Endothelial cell of umbilical vein (primary cell): Measurements from ENCODE around the gene CD74. TPM values are rescaled to one million over a fixed set of nuclear protein-coding genes. Genes with fewer than 3 reads are reported as not detected.

Experiments
- BruUV-seq: library from RNA; stranded (reverse); fragments of 400-500 nt; replicated peaks from 2 replicates; lab custom pipeline; 2021; lab: Mats Ljungman, UMichigan
- CTCF ChIA-PET: fragments of 300-600, 350-600 bp; sonication (Branson Sonifier 250); formaldehyde crosslinking; loops from one replicate; lab custom pipeline; 2021; ENCODE audit warnings: antibody characterized with exemption, inconsistent platforms; lab: Charles Lee
- POLR2A ChIA-PET: fragments of 300-600, 350-600 bp; sonication (Branson Sonifier 250); formaldehyde crosslinking; loops from one replicate; lab custom pipeline; 2021; ENCODE audit warnings: antibody characterized with exemption, inconsistent platforms; lab: Charles Lee
- DNase-seq: peaks from one replicate; pipeline ENCODE4 v3.0.0-alpha.2; 2011; ENCODE audit warnings: low read depth, low spot score
- FAIRE-seq: peaks from 2 replicates; lab custom pipeline; 2011; peaks lifted over from hg19 to GRCh38; lab: Jason Lieb, UNC
- H2AFZ ChIP-seq: 2 replicates; pipeline ENCODE4 v1.6.0; 2012; ENCODE audit warnings: low read depth, low read length, control low read depth, inconsistent platforms
- H3K27ac ChIP-seq: 2 replicates; pipeline ENCODE4 v1.5.1; 2011; ENCODE audit warnings: low read depth, mild to moderate bottlenecking, control low read depth, low read length, moderate library complexity; ENCODE audit not compliant: insufficient read depth
- H3K27me3 ChIP-seq, 2 experiments: 2 replicates each; pipeline versions ENCODE4 v1.6.0 to v1.6.1; 2011; ENCODE audit warnings: low read length in 2 of 2, mixed read lengths in 1 of 2; ENCODE audit not compliant: control insufficient read depth in 2 of 2, insufficient read depth in 2 of 2
- H3K36me3 ChIP-seq, 2 experiments: 2 replicates in 1 of 2; 3 replicates in 1 of 2; pipeline ENCODE4 v1.5.1; 2011; ENCODE audit warnings: low read length in 2 of 2, mild to moderate bottlenecking in 1 of 2, moderate library complexity in 1 of 2; ENCODE audit not compliant: control insufficient read depth in 2 of 2, insufficient read depth in 2 of 2; ENCODE audit errors: extremely low read depth in 1 of 2
- H3K4me1 ChIP-seq: 3 replicates; pipeline ENCODE4 v1.5.1; 2011; ENCODE audit warnings: mild to moderate bottlenecking, low read length; ENCODE audit not compliant: control insufficient read depth, insufficient read depth; ENCODE audit errors: extremely low read depth
- H3K4me2 ChIP-seq: 2 replicates; pipeline ENCODE4 v1.6.1; 2011; ENCODE audit warnings: low read length, control low read depth, mixed read lengths; ENCODE audit not compliant: insufficient read depth
- H3K4me3 ChIP-seq, 3 experiments: fragments of 200-600 bp in 1 of 3; sonication (generic), shearing (Covaris generic) in 1 of 3; replicated peaks in 1 of 3; 2 replicates each; pipeline ENCODE4 v1.5.1; 2011 to 2016; ENCODE audit warnings: control low read depth in 3 of 3, low read length in 3 of 3, mild to moderate bottlenecking in 2 of 3, inconsistent platforms in 1 of 3, low read depth in 1 of 3, moderate library complexity in 1 of 3; ENCODE audit not compliant: insufficient read depth in 1 of 3
- H3K79me2 ChIP-seq: 2 replicates; pipeline ENCODE4 v1.6.0; 2012; ENCODE audit warnings: low read length, inconsistent platforms; ENCODE audit not compliant: control insufficient read depth, insufficient read depth
- H3K9ac ChIP-seq: replicated peaks from 2 replicates; pipeline ENCODE3; 2011; ENCODE audit warnings: low read length, control low read depth; ENCODE audit not compliant: insufficient read depth; ENCODE audit errors: extremely low read depth
- H3K9me1 ChIP-seq: replicated peaks from 3 replicates; pipeline ENCODE4 v1.6.0; 2011; ENCODE audit warnings: mild to moderate bottlenecking, low read length; ENCODE audit not compliant: control insufficient read depth, insufficient read depth; ENCODE audit errors: extremely low read depth
- H3K9me3 ChIP-seq: replicated peaks from 2 replicates; pipeline ENCODE4 v1.5.1; 2012; ENCODE audit warnings: low read length, inconsistent platforms; ENCODE audit not compliant: control insufficient read depth, insufficient read depth
- H4K20me1 ChIP-seq: replicated peaks from 2 replicates; pipeline ENCODE3; 2011; ENCODE audit warnings: mild to moderate bottlenecking, low read length; ENCODE audit not compliant: control insufficient read depth, insufficient read depth; ENCODE audit errors: extremely low read depth
- EZH2 ChIP-seq: IDR thresholded peaks from 2 replicates; pipeline ENCODE4 v1.6.1; 2012; ENCODE audit warnings: borderline replicate concordance, low read depth, mild to moderate bottlenecking, moderate library complexity, low read length, inconsistent platforms; ENCODE audit not compliant: severe bottlenecking
- FOS ChIP-seq: IDR thresholded peaks from 2 replicates; pipeline ENCODE4 v1.6.1; 2011; ENCODE audit warnings: mild to moderate bottlenecking, low read length, moderate library complexity, borderline replicate concordance; ENCODE audit not compliant: insufficient read depth
- GATA2 ChIP-seq: IDR thresholded peaks from 2 replicates; pipeline ENCODE4 v1.7.0; 2011; ENCODE audit warnings: low read depth, mild to moderate bottlenecking, moderate library complexity, mixed read lengths, low read length; ENCODE audit not compliant: insufficient read length, insufficient read depth
- JUN ChIP-seq: IDR thresholded peaks from 2 replicates; pipeline ENCODE4 v1.6.1; 2011; ENCODE audit warnings: borderline replicate concordance, low read depth; ENCODE audit not compliant: insufficient read length, insufficient read depth
- MYC ChIP-seq: IDR thresholded peaks from one replicate; pipeline ENCODE4 v1.6.1; 2011; ENCODE audit warnings: mild to moderate bottlenecking, low read depth, low read length
- POLR2A ChIP-seq: IDR thresholded peaks from 2 replicates; pipeline ENCODE4 v1.6.1; 2012; ENCODE audit warnings: low read depth, mild to moderate bottlenecking, control low read depth, low read length
- POLR2AphosphoS5 ChIP-seq: IDR thresholded peaks from 2 replicates; pipeline ENCODE4 v1.6.1; 2012; ENCODE audit warnings: low read depth, mild to moderate bottlenecking, control low read depth, low read length, moderate library complexity; ENCODE audit not compliant: insufficient read depth
- dilution Hi-C: fragments of 300-500 bp; cut with MboI; formaldehyde crosslinking; loops from one replicate; pipeline ENCODE4 v1.15.0; 2019; ENCODE audit warnings: low sequenced_read_pairs; ENCODE audit not compliant: extremely low pct_ligation_motif_present
- intact Hi-C: fragments of 100-400 bp; cut with micrococcal nuclease; formaldehyde crosslinking; loops from one replicate; pipeline ENCODE4 v1.10.0; 2022
- polyA plus RNA-seq, 4 experiments: library from polyadenylated mRNA; depleted of rRNA in 3 of 4; stranded (reverse) in 3 of 4; unstranded in 1 of 4; fragments of >200 nt; gene quantifications; 2 replicates each; pipeline versions ENCODE4 v1.2.1 to v1.2.3, GENCODE V29; 2011 to 2012; ENCODE audit warnings: missing spikeins in 1 of 4
- total RNA-seq: library from RNA; stranded (reverse); gene quantifications from 2 replicates; pipeline ENCODE4 v1.2.3, GENCODE V29; 2021
- TF ChIP-seq, protein P1 (sequence below): IDR thresholded peaks from 2 replicates; pipeline ENCODE4 v1.6.1; 2011; ENCODE audit not compliant: insufficient read depth, insufficient read length
- TF ChIP-seq, protein P2 (sequence below), 2 donors: IDR thresholded peaks; 1 replicate in 1 of 2; 2 replicates in 1 of 2; pipeline ENCODE4 v1.5.1; 2011; ENCODE audit warnings: low read length in 2 of 2, mild to moderate bottlenecking in 2 of 2, moderate library complexity in 2 of 2, control low read depth in 1 of 2, inconsistent platforms in 1 of 2, low read depth in 1 of 2; ENCODE audit not compliant: insufficient read depth in 1 of 2; ENCODE audit errors: extremely low read depth in 1 of 2

The CD74 gene
- total and polyA plus RNA-seq, 2 donors (not counting 3 experiments of a cell fraction or from before 2014, with no cell fraction given) = 0.62 to 1.3 TPM

DNA sequence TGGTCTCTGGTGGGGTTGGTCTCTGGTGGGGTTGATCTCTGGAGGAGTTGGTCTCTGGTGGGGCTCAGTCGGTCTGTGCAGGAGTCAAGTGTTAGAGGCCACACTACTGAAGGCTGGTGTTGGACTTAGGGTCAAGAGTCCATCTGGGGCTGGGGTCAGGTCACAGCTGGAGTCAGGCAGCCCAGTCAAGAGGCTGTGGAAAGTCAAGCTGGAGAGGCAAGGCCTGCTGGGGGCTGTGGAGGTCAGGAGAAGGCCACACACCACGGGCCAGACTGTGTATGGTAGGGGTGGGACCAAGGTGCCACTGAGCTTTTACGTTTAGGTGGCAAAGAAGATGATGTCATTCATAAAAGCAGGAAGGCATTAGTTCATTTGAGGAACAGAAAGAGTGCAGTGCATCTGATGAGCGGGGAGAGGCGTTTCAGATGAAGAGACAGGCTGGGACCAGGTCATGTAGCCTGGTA is 16.7 kb upstream of the CD74 start:
- H3K27ac ChIP-seq = no peak overlapping the region
- H3K79me2 ChIP-seq = no peaks in the 10 kb centered on the region
- intact Hi-C loops = no loop called here
- no peaks in the 10 kb centered on the region for H3K4me1 ChIP-seq
- TF ChIP-seq FOS (no peak), JUN (no peak), GATA2 (no peak), MYC (no peak), POLR2A (no peak), POLR2AphosphoS5 (no peak)
- TF ChIP-seq, protein P1, sequence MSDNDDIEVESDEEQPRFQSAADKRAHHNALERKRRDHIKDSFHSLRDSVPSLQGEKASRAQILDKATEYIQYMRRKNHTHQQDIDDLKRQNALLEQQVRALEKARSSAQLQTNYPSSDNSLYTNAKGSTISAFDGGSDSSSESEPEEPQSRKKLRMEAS = no peak
- no peaks in the 10 kb centered on the region for H3K36me3 ChIP-seq
- no TSS peak for BruUV-seq
- H4K20me1 ChIP-seq = no peaks in the 10 kb centered on the region
- no peaks in the 10 kb centered on the region for H3K9me1 ChIP-seq
- ChIA-PET POLR2A (no interaction called here), CTCF (no interaction called here)
- H2AFZ ChIP-seq = no peak overlapping the region
- no peaks in the 10 kb centered on the region for H3K9me3 ChIP-seq
- no peak overlapping the region for H3K4me3 ChIP-seq
- dilution Hi-C loops = no loop called here
- H3K27me3 ChIP-seq = no peaks in the 10 kb centered on the region
- H3K9ac ChIP-seq = no peak overlapping the region
- DNase-seq = no peak
- no peak overlapping the region for H3K4me2 ChIP-seq
- FAIRE-seq = no peak

DNA sequence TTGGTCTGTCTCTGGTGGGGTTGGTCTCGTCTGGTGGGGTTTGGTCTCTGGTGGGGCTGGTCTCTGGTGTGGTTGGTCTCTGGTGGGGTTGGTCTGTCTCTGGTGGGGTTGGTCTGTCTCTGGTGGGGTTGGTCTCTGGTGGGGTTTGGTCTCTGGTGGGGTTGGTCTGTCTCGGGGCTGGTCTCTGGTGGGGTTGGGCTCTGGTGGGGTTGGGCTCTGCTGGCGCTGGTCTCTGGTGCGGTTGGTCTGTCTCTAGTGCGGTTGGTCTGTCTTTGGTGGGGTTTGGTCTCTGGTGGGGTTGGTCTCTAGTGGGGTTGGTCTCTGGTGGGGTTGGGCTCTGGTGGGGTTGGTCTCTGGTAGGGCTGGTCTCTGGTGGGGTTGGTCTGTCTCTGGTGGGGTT is 16.3 kb upstream of the CD74 start:
- Histone ChIP-seq H3K4me3 (no peak overlapping the region), H3K79me2 (no peaks in the 10 kb centered on the region), H3K9me1 (no peaks in the 10 kb centered on the region), H3K4me1 (no peaks in the 10 kb centered on the region), H3K36me3 (no peaks in the 10 kb centered on the region), H4K20me1 (no peaks in the 10 kb centered on the region), H3K4me2 (no peak overlapping the region), H3K9me3 (no peaks in the 10 kb centered on the region), H2AFZ (no peak overlapping the region), H3K9ac (no peak overlapping the region), H3K27ac (no peak overlapping the region), H3K27me3 (no peaks in the 10 kb centered on the region)
- CTCF ChIA-PET = no interaction called here
- BruUV-seq = no TSS peak
- TF ChIP-seq MYC = no peak
- no peak for TF ChIP-seq GATA2
- TF ChIP-seq POLR2AphosphoS5 = no peak
- TF ChIP-seq, protein P1 = no peak
- TF ChIP-seq EZH2 = no peak
- TF ChIP-seq, protein P2, sequence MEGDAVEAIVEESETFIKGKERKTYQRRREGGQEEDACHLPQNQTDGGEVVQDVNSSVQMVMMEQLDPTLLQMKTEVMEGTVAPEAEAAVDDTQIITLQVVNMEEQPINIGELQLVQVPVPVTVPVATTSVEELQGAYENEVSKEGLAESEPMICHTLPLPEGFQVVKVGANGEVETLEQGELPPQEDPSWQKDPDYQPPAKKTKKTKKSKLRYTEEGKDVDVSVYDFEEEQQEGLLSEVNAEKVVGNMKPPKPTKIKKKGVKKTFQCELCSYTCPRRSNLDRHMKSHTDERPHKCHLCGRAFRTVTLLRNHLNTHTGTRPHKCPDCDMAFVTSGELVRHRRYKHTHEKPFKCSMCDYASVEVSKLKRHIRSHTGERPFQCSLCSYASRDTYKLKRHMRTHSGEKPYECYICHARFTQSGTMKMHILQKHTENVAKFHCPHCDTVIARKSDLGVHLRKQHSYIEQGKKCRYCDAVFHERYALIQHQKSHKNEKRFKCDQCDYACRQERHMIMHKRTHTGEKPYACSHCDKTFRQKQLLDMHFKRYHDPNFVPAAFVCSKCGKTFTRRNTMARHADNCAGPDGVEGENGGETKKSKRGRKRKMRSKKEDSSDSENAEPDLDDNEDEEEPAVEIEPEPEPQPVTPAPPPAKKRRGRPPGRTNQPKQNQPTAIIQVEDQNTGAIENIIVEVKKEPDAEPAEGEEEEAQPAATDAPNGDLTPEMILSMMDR (IDR thresholded peaks at IDR 0.05; ENCODE audit: extremely low read depth in 1 of 2, insufficient read depth in 1 of 2, low read depth in 1 of 2, low read length in 2 of 2) = no peak
- no peak for TF ChIP-seq POLR2A
- TF ChIP-seq JUN = no peak
- no peak for TF ChIP-seq FOS
- dilution Hi-C loops = no loop called here
- no peak for DNase-seq
- intact Hi-C loops = no loop called here
- FAIRE-seq = no peak
- POLR2A ChIA-PET = no interaction called here
